ENCODE measurements around the gene CDH26. TPM values are rescaled to one million over a fixed set of nuclear protein-coding genes. Genes with fewer than 3 reads are reported as not detected.

Gene CDH26
- total and polyA plus RNA-seq, 2 donors from 2014 or later, result 0.47 to 2.4 TPM

DNA sequence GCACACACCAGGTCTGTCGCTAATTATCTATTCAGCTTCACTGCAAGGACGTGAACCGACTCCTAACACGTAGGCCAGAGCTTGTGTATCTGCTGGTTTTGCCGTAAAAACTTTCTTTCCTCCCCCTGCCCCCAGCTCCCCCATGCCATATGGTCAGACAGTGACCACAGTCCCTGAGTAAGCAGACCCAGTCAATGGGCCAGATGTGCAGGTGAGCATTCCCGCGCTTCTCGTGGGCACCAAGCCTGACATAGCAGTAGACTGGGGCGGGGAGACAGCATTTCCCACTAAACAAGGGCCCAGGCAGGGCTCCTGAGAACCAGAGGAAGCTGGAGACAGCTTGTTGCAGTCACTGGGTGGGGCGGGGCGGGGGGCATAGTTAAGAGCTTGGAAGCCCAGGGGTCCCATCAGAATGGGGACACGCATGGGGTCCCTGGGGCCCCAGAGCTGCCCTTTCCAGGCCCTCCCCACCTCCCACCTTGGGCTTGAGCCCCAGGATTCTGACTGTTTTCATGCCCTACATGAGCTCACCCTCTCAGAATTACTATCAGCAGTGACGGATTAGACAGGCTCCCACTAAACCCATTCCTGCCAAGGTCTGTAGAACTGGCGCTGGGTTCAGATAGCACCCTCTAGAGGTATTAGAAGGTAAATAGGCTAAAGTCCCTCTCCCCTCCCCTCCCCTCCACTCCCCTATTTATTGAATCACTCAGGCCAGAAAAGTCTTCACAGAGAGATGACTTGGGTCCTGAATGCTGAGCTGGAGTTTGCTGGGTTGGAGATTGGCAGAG is 51.8 kb downstream of the CDH26 start:
- peak in 1 of 5 donors; percentile 38 for DNase-seq
- Histone ChIP-seq H3K36me3 (ENCODE audit: control insufficient read depth in 2 of 3, insufficient read depth in 3 of 3, low read length in 3 of 3) (no peaks in the 10 kb centered on the region), H3K27ac (ENCODE audit: low read depth in 2 of 2, low read length in 2 of 2) (no peak overlapping the region), H3K4me1 (ENCODE audit: control insufficient read depth in 2 of 3, insufficient read depth in 2 of 3, low read depth in 1 of 3, low read length in 3 of 3) (no peaks in the 10 kb centered on the region), H3K27me3 (ENCODE audit: control insufficient read depth, insufficient read depth, low read length) (no peaks in the 10 kb centered on the region), H3K4me3 (ENCODE audit: low read length in 3 of 3) (no peak overlapping the region), H3K9me3 (ENCODE audit: control insufficient read depth in 2 of 3, insufficient read depth in 1 of 3, low read length in 3 of 3) (no peaks in the 10 kb centered on the region), H3K9ac (ENCODE audit: low read length in 3 of 3) (no peak overlapping the region)
- intact Hi-C loops (cut with DNase I), result no loop called here
- FAIRE-seq, result no peak
- TF ChIP-seq, protein P1, sequence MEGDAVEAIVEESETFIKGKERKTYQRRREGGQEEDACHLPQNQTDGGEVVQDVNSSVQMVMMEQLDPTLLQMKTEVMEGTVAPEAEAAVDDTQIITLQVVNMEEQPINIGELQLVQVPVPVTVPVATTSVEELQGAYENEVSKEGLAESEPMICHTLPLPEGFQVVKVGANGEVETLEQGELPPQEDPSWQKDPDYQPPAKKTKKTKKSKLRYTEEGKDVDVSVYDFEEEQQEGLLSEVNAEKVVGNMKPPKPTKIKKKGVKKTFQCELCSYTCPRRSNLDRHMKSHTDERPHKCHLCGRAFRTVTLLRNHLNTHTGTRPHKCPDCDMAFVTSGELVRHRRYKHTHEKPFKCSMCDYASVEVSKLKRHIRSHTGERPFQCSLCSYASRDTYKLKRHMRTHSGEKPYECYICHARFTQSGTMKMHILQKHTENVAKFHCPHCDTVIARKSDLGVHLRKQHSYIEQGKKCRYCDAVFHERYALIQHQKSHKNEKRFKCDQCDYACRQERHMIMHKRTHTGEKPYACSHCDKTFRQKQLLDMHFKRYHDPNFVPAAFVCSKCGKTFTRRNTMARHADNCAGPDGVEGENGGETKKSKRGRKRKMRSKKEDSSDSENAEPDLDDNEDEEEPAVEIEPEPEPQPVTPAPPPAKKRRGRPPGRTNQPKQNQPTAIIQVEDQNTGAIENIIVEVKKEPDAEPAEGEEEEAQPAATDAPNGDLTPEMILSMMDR (IDR thresholded peaks at IDR 0.05; ENCODE audit: borderline replicate concordance, extremely low read depth, insufficient read depth), result no peak

DNA sequence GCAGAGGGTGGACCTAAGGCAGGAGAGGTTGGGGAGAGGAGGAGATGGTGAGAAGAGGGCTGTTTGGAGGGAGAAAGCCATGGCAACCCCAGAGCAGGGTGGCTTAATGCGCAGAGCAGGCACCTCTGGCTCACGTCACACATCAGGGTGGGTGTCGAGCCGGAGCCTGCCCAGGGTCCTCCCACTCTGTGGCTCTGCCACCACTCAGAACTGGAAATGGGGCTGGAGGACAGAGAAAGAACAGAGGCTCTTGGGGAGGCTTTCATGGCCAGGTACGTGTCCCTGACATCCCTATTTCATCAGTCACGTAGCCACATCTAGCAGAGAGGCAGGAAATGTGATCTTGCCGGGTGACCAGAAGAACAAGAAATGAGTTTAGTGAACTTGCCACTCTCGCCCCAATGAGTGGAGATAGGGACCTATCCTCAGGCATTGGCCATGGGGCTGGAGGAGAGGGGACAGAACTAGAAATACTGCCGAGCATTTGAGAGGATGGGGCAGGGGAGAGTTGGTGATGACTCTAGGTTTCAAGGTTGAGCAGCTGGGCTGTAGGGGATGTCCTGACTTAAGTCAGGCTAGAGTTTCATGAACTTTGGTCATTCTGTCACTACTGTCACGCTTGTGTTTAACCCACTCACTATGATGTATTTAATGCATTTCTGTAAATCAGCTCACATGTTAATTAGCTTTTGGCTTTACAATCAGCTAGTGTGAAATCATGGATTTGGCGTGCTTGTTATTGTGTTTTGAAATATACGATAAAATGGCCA is 52.7 kb downstream of the CDH26 start:
- TF ChIP-seq, protein P1 (IDR thresholded peaks at IDR 0.05; ENCODE audit: borderline replicate concordance, extremely low read depth, insufficient read depth), result no peak
- no peaks in the 10 kb centered on the region for H3K4me1 ChIP-seq (ENCODE audit: control insufficient read depth in 2 of 3, insufficient read depth in 2 of 3, low read depth in 1 of 3, low read length in 3 of 3)
- intact Hi-C loops (cut with DNase I), result no loop called here
- H3K27me3 ChIP-seq (ENCODE audit: control insufficient read depth, insufficient read depth, low read length), result no peaks in the 10 kb centered on the region
- no peak overlapping the region for H3K27ac ChIP-seq (ENCODE audit: low read depth in 2 of 2, low read length in 2 of 2)
- H3K9me3 ChIP-seq (ENCODE audit: control insufficient read depth in 2 of 3, insufficient read depth in 1 of 3, low read length in 3 of 3), result no peaks in the 10 kb centered on the region
- no peaks in the 10 kb centered on the region for H3K36me3 ChIP-seq (ENCODE audit: control insufficient read depth in 2 of 3, insufficient read depth in 3 of 3, low read length in 3 of 3)
- DNase-seq, result peak in 2 of 5 donors; percentile 43 to 52
- no peak overlapping the region for H3K9ac ChIP-seq (ENCODE audit: low read length in 3 of 3)
- H3K4me3 ChIP-seq (ENCODE audit: low read length in 3 of 3), result no peak overlapping the region
- no peak for FAIRE-seq

DNA sequence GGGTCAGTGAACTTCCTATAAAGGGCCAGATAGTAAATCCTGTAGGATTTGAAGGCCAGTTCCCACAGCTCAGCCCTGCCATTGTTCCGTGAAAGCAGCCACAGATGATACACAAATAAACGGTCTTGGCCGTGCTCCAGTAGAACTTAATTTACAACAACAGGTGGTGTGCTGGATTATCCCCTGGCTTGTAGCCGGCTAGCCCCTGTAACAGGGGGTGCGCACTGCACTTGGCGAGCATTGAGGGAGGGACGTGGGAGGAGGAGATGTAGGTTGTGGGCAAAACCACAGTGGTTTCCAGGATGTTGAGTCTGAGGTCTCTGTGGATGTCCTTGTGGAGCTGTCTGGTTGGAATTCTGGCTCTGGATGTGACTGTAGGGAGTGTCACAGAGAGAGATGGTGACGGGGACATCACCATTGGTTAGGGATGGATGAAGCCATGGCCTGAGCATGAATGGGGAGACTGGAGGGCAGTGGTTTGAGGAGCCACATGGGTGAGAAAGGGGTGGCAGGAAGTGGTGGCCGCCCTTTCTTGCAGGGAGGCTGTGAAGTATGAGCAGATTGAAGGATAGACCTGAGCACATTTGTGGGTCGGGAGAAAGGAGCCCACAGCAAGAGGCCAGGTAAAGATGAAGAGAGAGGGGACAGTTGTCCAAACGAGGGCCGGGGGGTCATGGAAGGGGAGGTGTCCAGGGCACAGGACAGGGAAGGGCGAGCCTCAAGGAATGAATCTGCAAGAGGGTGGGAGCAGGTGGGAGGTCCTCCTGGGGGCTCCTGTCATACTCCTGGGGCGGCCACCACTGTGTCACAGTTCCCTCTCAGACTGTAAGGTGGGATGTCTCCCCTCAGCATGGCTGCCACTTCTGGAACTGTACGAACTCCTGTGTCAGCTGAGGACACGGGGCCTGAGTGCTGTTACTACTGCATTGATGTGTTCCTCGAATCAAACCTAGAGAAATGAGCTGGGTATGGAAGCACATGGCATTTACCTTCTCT is 53.6 kb downstream of the CDH26 start:
- H3K9me3 ChIP-seq (ENCODE audit: control insufficient read depth in 2 of 3, insufficient read depth in 1 of 3, low read length in 3 of 3), result no peaks in the 10 kb centered on the region
- no peaks in the 10 kb centered on the region for H3K27me3 ChIP-seq (ENCODE audit: control insufficient read depth, insufficient read depth, low read length)
- no peak overlapping the region for H3K4me3 ChIP-seq (ENCODE audit: low read length in 3 of 3)
- no peaks in the 10 kb centered on the region for H3K4me1 ChIP-seq (ENCODE audit: control insufficient read depth in 2 of 3, insufficient read depth in 2 of 3, low read depth in 1 of 3, low read length in 3 of 3)
- no peak overlapping the region for H3K27ac ChIP-seq (ENCODE audit: low read depth in 2 of 2, low read length in 2 of 2)
- peak in 3 of 5 donors; percentile 13 to 66 (median 47) for DNase-seq
- intact Hi-C loops (cut with DNase I), result no loop called here
- TF ChIP-seq, protein P1 (IDR thresholded peaks at IDR 0.05; ENCODE audit: borderline replicate concordance, extremely low read depth, insufficient read depth), result no peak
- FAIRE-seq, result no peak
- no peak overlapping the region for H3K9ac ChIP-seq (ENCODE audit: low read length in 3 of 3)
- no peaks in the 10 kb centered on the region for H3K36me3 ChIP-seq (ENCODE audit: control insufficient read depth in 2 of 3, insufficient read depth in 3 of 3, low read length in 3 of 3)

All from kidney (tissue), 14 donors.